ENCODE results near the gene C1orf167. TPM values are rescaled to one million over a fixed set of nuclear protein-coding genes. Genes with fewer than 3 reads are reported as not detected.

The C1orf167 gene
- total and polyA plus RNA-seq, 2 of the 13 experiments (the other 11 are each of a cell fraction or from before 2014, with no cell fraction given): not detected

DNA sequence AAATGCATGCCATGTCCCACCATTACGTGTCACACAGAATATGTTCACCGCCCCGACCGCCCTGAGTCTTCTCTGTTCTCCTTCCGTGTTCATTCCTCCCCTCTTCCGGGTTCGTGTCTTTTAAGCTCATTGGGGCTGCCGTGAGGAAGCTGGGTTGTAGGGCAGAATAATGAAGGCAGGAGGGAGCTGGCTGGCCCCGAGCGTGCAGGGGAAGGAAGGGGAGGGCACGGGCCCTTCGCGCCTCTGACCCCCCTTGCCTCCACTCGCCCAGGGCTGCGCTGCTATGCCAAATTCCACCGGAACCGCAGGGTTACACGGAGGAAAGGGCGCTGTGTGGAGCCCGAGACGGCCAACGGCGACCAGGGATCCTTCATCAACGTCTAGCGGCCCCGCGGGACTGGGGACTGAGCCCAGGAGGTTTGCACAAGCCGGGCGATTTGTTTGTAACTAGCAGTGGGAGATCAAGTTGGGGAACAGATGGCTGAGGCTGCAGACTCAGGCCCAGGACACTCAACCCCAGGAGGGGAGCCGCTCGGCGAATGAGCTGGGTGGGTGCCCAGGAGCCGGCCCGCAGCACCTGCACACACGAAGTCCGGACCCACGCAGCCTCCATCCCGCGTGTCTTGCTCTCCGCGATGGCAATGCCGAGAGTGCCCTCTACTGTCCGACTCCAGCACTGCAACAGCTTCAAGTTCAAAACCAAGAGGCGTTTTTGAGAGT is 42.5 kb upstream of the C1orf167 start (continued):
- TF ChIP-seq, protein P1, sequence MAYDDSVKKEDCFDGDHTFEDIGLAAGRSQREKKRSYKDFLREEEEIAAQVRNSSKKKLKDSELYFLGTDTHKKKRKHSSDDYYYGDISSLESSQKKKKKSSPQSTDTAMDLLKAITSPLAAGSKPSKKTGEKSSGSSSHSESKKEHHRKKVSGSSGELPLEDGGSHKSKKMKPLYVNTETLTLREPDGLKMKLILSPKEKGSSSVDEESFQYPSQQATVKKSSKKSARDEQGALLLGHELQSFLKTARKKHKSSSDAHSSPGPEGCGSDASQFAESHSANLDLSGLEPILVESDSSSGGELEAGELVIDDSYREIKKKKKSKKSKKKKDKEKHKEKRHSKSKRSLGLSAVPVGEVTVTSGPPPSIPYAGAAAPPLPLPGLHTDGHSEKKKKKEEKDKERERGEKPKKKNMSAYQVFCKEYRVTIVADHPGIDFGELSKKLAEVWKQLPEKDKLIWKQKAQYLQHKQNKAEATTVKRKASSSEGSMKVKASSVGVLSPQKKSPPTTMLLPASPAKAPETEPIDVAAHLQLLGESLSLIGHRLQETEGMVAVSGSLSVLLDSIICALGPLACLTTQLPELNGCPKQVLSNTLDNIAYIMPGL (CRISPR knock-in tag; IDR thresholded peaks at IDR 0.05; ENCODE audit: borderline replicate concordance in 1 of 2, low read depth in 1 of 2): peak in 1 of 2 experiments; percentile 50; a peak in 1 of 4 replicates
- TF ChIP-seq, protein P2, sequence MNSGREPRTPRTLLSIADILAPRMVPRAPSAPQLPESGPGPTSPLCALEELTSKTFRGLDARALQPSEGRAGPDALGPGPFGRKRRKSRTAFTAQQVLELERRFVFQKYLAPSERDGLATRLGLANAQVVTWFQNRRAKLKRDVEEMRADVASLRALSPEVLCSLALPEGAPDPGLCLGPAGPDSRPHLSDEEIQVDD (CRISPR knock-in tag; IDR thresholded peaks at IDR 0.05; ENCODE audit: borderline replicate concordance): no peak
- TF ChIP-seq, protein P3, sequence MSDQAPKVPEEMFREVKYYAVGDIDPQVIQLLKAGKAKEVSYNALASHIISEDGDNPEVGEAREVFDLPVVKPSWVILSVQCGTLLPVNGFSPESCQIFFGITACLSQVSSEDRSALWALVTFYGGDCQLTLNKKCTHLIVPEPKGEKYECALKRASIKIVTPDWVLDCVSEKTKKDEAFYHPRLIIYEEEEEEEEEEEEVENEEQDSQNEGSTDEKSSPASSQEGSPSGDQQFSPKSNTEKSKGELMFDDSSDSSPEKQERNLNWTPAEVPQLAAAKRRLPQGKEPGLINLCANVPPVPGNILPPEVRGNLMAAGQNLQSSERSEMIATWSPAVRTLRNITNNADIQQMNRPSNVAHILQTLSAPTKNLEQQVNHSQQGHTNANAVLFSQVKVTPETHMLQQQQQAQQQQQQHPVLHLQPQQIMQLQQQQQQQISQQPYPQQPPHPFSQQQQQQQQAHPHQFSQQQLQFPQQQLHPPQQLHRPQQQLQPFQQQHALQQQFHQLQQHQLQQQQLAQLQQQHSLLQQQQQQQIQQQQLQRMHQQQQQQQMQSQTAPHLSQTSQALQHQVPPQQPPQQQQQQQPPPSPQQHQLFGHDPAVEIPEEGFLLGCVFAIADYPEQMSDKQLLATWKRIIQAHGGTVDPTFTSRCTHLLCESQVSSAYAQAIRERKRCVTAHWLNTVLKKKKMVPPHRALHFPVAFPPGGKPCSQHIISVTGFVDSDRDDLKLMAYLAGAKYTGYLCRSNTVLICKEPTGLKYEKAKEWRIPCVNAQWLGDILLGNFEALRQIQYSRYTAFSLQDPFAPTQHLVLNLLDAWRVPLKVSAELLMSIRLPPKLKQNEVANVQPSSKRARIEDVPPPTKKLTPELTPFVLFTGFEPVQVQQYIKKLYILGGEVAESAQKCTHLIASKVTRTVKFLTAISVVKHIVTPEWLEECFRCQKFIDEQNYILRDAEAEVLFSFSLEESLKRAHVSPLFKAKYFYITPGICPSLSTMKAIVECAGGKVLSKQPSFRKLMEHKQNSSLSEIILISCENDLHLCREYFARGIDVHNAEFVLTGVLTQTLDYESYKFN (CRISPR knock-in tag; conservative IDR thresholded peaks at IDR 0.05): 0 out of 2 replicates have a peak, but pooled peaks have one; percentile 19
- TF ChIP-seq ZNF143 (CRISPR knock-in tag; IDR thresholded peaks at IDR 0.05): no peak
- TF ChIP-seq JUN (CRISPR knock-in tag; IDR thresholded peaks at IDR 0.05): no peak
- peak; percentile 88 for TF ChIP-seq RAD21 (CRISPR knock-in tag; IDR thresholded peaks at IDR 0.05)
- TF ChIP-seq KMT2B (CRISPR knock-in tag; IDR thresholded peaks at IDR 0.05): no peak
- no peak for TF ChIP-seq PRMT3 (CRISPR knock-in tag; IDR thresholded peaks at IDR 0.05; ENCODE audit: borderline replicate concordance, low read depth)
- TF ChIP-seq NCOA5 (CRISPR knock-in tag; IDR thresholded peaks at IDR 0.05): no peak
- TF ChIP-seq ZNF333 (CRISPR knock-in tag; IDR thresholded peaks at IDR 0.05; ENCODE audit: borderline replicate concordance): 0 out of 2 replicates have a peak, but pooled peaks have one; percentile 33
- 0 out of 2 replicates have a peak, but pooled peaks have one; percentile 79 for TF ChIP-seq ZNF670 (CRISPR knock-in tag; IDR thresholded peaks at IDR 0.05; ENCODE audit: borderline replicate concordance)
- TF ChIP-seq, protein P4, sequence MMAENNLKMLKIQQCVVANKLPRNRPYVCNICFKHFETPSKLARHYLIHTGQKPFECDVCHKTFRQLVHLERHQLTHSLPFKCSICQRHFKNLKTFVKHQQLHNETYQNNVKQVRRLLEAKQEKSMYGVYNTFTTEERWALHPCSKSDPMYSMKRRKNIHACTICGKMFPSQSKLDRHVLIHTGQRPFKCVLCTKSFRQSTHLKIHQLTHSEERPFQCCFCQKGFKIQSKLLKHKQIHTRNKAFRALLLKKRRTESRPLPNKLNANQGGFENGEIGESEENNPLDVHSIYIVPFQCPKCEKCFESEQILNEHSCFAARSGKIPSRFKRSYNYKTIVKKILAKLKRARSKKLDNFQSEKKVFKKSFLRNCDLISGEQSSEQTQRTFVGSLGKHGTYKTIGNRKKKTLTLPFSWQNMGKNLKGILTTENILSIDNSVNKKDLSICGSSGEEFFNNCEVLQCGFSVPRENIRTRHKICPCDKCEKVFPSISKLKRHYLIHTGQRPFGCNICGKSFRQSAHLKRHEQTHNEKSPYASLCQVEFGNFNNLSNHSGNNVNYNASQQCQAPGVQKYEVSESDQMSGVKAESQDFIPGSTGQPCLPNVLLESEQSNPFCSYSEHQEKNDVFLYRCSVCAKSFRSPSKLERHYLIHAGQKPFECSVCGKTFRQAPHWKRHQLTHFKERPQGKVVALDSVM (CRISPR knock-in tag; IDR thresholded peaks at IDR 0.05): 0 out of 2 replicates have a peak, but pooled peaks have one; percentile 27
- TF ChIP-seq, protein P5, sequence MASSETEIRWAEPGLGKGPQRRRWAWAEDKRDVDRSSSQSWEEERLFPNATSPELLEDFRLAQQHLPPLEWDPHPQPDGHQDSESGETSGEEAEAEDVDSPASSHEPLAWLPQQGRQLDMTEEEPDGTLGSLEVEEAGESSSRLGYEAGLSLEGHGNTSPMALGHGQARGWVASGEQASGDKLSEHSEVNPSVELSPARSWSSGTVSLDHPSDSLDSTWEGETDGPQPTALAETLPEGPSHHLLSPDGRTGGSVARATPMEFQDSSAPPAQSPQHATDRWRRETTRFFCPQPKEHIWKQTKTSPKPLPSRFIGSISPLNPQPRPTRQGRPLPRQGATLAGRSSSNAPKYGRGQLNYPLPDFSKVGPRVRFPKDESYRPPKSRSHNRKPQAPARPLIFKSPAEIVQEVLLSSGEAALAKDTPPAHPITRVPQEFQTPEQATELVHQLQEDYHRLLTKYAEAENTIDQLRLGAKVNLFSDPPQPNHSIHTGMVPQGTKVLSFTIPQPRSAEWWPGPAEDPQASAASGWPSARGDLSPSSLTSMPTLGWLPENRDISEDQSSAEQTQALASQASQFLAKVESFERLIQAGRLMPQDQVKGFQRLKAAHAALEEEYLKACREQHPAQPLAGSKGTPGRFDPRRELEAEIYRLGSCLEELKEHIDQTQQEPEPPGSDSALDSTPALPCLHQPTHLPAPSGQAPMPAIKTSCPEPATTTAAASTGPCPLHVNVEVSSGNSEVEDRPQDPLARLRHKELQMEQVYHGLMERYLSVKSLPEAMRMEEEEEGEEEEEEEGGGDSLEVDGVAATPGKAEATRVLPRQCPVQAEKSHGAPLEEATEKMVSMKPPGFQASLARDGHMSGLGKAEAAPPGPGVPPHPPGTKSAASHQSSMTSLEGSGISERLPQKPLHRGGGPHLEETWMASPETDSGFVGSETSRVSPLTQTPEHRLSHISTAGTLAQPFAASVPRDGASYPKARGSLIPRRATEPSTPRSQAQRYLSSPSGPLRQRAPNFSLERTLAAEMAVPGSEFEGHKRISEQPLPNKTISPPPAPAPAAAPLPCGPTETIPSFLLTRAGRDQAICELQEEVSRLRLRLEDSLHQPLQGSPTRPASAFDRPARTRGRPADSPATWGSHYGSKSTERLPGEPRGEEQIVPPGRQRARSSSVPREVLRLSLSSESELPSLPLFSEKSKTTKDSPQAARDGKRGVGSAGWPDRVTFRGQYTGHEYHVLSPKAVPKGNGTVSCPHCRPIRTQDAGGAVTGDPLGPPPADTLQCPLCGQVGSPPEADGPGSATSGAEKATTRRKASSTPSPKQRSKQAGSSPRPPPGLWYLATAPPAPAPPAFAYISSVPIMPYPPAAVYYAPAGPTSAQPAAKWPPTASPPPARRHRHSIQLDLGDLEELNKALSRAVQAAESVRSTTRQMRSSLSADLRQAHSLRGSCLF (CRISPR knock-in tag; IDR thresholded peaks at IDR 0.05; ENCODE audit: borderline replicate concordance): no peak
- TF ChIP-seq TAF1 (CRISPR knock-in tag; IDR thresholded peaks at IDR 0.05): no peak

All from HepG2 (cell line).